K562 (cell line): ENCODE measurements around the gene SLC2A10. TPM values are rescaled to one million over a fixed set of nuclear protein-coding genes. Genes with fewer than 3 reads are reported as not detected.

ENCODE experiments used
- CBX3 ChIP-seq, 2 experiments: IDR thresholded peaks; 1 replicate in 1 of 2; 2 replicates in 1 of 2; pipeline ENCODE4 v1.6.1; 2012; ENCODE audit warnings: inconsistent platforms in 2 of 2, low read length in 2 of 2, borderline replicate concordance in 1 of 2, control low read depth in 1 of 2
- E2F6 ChIP-seq, 2 experiments: IDR thresholded peaks; 2 replicates each; pipeline ENCODE4 v1.6.1; 2011; ENCODE audit warnings: borderline replicate concordance in 1 of 2, control low read depth in 1 of 2, low read depth in 1 of 2, low read length in 1 of 2, mild to moderate bottlenecking in 1 of 2, mixed read lengths in 1 of 2, moderate library complexity in 1 of 2; ENCODE audit not compliant: insufficient read depth in 1 of 2, insufficient read length in 1 of 2, poor library complexity in 1 of 2, severe bottlenecking in 1 of 2; ENCODE audit errors: extremely low read depth in 1 of 2
- KDM4B ChIP-seq, 2 experiments: fragments of 450-650 bp in 1 of 2; sonication (generic) in 1 of 2; IDR thresholded peaks; 2 replicates each; pipeline ENCODE4 v1.6.1; 2016 to 2017; ENCODE audit warnings: borderline replicate concordance in 2 of 2, antibody characterized with exemption in 1 of 2, low read depth in 1 of 2, mild to moderate bottlenecking in 1 of 2
- MCM7 ChIP-seq, 2 experiments: fragments of 450-650 bp; IDR thresholded peaks; 2 replicates each; pipeline ENCODE4 v1.6.1; 2016 to 2018
- NR1H2 ChIP-seq: sonication (generic); formaldehyde crosslinking; IDR thresholded peaks from 2 replicates; pipeline ENCODE4 v1.4.0; 2020; ENCODE audit warnings: mild to moderate bottlenecking, missing genetic modification reagents
- PCBP2 ChIP-seq: fragments of 200-400 bp; formaldehyde crosslinking; IDR thresholded peaks from 2 replicates; pipeline ENCODE4 v1.6.1; 2018; ENCODE audit warnings: low read length, low read depth, mild to moderate bottlenecking, moderate library complexity; ENCODE audit not compliant: poor library complexity, severe bottlenecking
- PRDM10 ChIP-seq: fragments of 450-650 bp; IDR thresholded peaks from 2 replicates; pipeline ENCODE4 v1.6.1; 2018; ENCODE audit not compliant: partially characterized antibody
- PTTG1 ChIP-seq: fragments of 450-650 bp; IDR thresholded peaks from 2 replicates; pipeline ENCODE4 v1.6.1; 2016; ENCODE audit warnings: low read depth, mild to moderate bottlenecking, missing genetic modification characterization, missing compliant biosample characterization
- SAFB ChIP-seq: fragments of 200-400 bp; formaldehyde crosslinking; IDR thresholded peaks from 2 replicates; pipeline ENCODE4 v1.6.1; 2017; ENCODE audit warnings: low read depth, low read length, borderline replicate concordance
- SNIP1 ChIP-seq: fragments of 450-650 bp; IDR thresholded peaks from 2 replicates; pipeline ENCODE4 v1.7.1; 2017; ENCODE audit warnings: low read depth, mild to moderate bottlenecking
- ZNF133 ChIP-seq: fragments of 250-450 bp; sonication (Bioruptor Pico); IDR thresholded peaks from 2 replicates; pipeline ENCODE4 v1.4.0; 2020; ENCODE audit warnings: mild to moderate bottlenecking
- polyA plus RNA-seq, 8 experiments: library from polyadenylated mRNA; depleted of rRNA in 4 of 8; stranded (reverse) in 5 of 8; unstranded in 3 of 8; fragments of >200 nt; fragmentation: Nextera tagmentation in 2 of 8; fragmentation: Illumina TruSeq in 1 of 8; extraction: Ambion mirVana in 2 of 8; extraction: Trizol in 1 of 8; gene quantifications; 2 replicates each; pipeline versions ENCODE4 v1.2.1 to v1.2.3, GENCODE V29; 2011 to 2014; ENCODE audit warnings: inconsistent platforms in 1 of 8, missing spikeins in 1 of 8
- total RNA-seq, 7 experiments: library from RNA; depleted of rRNA in 6 of 7; stranded (reverse); fragments of >200 nt in 6 of 7; fragmentation: Illumina TruSeq in 2 of 7; extraction: Trizol in 2 of 7; gene quantifications; 2 replicates each; pipeline versions ENCODE4 v1.2.1 to v1.2.3, GENCODE V29; 2011 to 2021; ENCODE audit warnings: low replicate concordance in 1 of 7
- TF ChIP-seq, protein P1 (sequence below): fragments of 250-450 bp; sonication (Bioruptor Pico); IDR thresholded peaks from 2 replicates; pipeline ENCODE4 v1.4.0; 2020; ENCODE audit warnings: borderline replicate concordance
- TF ChIP-seq, protein P2 (sequence below): fragments of 250-450 bp; sonication (Bioruptor Pico); IDR thresholded peaks from 2 replicates; pipeline ENCODE4 v1.8.0; 2021; ENCODE audit warnings: borderline replicate concordance, mild to moderate bottlenecking, moderate library complexity; ENCODE audit not compliant: poor library complexity, severe bottlenecking
- TF ChIP-seq, protein P3 (sequence below): fragments of 450-650 bp; IDR thresholded peaks from 2 replicates; pipeline ENCODE4 v1.6.1; 2017; ENCODE audit warnings: antibody characterized with exemption, mild to moderate bottlenecking

SLC2A10 gene
- total and polyA plus RNA-seq, 9 of the 15 experiments (the other 6 are each of a cell fraction or from before 2014, with no cell fraction given) = 0.01 to 1.8 (median 0.10) TPM

DNA sequence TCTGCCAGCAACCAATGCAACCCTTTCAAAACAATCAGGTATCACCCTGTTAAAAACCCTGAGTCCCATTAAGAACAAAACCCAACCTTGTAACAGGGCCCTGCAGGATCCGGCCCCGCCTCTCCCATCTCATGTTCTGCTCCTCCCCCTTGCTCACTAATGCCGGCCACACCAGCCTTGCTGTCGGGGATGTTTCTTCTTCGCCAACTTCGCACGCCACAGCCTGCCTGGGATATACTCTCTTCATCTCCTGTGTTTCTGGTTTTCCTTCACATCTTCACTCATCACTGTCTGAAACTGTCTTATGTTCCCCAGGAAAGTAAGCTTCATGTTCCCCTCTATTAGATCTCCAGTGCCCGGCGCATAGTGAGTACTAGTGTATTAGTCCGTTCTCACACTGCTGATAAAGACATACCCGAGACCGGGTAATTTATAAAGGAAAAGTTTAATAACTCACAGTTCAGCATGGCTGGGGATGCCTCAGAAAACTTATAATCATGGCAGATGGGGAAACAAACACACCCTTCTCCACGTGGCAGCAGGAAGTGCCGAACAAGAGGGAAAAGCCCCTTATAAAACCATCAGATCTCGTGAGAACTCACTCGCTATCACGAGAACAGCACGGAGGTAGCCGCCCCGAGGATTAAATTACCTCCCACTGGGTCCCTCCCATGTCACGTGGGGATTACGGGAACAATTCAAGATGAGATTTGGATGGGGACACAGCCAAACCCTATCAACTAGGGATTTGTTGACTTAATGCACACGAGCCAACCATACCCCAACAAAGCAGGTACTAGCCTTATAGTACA, 25.3 kb upstream of the SLC2A10 start (continued):
- TF ChIP-seq PRDM10 (peak; percentile 75), SAFB (no peak), KDM4B (IDR thresholded peaks at IDR 0.05; ENCODE audit: borderline replicate concordance in 2 of 2, low read depth in 1 of 2) (no peak), PCBP2 (no peak), ZNF133 (CRISPR knock-in tag) (no peak), E2F6 (IDR thresholded peaks at IDR 0.05; ENCODE audit: borderline replicate concordance in 1 of 2, extremely low read depth in 1 of 2, insufficient read depth in 1 of 2, insufficient read length in 1 of 2, low read depth in 1 of 2, low read length in 1 of 2, poor library complexity in 1 of 2, severe bottlenecking in 1 of 2) (peak; percentile 64 to 71), NR1H2 (CRISPR knock-in tag) (no peak), CBX3 (IDR thresholded peaks at IDR 0.05; ENCODE audit: borderline replicate concordance in 1 of 2, low read length in 2 of 2) (0 out of 3 replicates have a peak, but pooled peaks of 1 of the 2 experiments have one; percentile 12), PTTG1 (tag) (no peak), SNIP1 (no peak), MCM7 (IDR thresholded peaks at IDR 0.05) (no peak)
- TF ChIP-seq, protein P1, sequence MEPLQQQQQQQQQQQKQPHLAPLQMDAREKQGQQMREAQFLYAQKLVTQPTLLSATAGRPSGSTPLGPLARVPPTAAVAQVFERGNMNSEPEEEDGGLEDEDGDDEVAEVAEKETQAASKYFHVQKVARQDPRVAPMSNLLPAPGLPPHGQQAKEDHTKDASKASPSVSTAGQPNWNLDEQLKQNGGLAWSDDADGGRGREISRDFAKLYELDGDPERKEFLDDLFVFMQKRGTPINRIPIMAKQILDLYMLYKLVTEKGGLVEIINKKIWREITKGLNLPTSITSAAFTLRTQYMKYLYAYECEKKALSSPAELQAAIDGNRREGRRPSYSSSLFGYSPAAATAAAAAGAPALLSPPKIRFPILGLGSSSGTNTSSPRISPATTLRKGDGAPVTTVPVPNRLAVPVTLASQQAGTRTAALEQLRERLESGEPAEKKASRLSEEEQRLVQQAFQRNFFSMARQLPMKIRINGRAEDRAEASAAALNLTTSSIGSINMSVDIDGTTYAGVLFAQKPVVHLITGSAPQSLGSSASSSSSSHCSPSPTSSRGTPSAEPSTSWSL (CRISPR knock-in tag) = no peak
- TF ChIP-seq, protein P2, sequence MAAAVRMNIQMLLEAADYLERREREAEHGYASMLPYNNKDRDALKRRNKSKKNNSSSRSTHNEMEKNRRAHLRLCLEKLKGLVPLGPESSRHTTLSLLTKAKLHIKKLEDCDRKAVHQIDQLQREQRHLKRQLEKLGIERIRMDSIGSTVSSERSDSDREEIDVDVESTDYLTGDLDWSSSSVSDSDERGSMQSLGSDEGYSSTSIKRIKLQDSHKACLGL (CRISPR knock-in tag) = peak; percentile 75
- TF ChIP-seq, protein P3, sequence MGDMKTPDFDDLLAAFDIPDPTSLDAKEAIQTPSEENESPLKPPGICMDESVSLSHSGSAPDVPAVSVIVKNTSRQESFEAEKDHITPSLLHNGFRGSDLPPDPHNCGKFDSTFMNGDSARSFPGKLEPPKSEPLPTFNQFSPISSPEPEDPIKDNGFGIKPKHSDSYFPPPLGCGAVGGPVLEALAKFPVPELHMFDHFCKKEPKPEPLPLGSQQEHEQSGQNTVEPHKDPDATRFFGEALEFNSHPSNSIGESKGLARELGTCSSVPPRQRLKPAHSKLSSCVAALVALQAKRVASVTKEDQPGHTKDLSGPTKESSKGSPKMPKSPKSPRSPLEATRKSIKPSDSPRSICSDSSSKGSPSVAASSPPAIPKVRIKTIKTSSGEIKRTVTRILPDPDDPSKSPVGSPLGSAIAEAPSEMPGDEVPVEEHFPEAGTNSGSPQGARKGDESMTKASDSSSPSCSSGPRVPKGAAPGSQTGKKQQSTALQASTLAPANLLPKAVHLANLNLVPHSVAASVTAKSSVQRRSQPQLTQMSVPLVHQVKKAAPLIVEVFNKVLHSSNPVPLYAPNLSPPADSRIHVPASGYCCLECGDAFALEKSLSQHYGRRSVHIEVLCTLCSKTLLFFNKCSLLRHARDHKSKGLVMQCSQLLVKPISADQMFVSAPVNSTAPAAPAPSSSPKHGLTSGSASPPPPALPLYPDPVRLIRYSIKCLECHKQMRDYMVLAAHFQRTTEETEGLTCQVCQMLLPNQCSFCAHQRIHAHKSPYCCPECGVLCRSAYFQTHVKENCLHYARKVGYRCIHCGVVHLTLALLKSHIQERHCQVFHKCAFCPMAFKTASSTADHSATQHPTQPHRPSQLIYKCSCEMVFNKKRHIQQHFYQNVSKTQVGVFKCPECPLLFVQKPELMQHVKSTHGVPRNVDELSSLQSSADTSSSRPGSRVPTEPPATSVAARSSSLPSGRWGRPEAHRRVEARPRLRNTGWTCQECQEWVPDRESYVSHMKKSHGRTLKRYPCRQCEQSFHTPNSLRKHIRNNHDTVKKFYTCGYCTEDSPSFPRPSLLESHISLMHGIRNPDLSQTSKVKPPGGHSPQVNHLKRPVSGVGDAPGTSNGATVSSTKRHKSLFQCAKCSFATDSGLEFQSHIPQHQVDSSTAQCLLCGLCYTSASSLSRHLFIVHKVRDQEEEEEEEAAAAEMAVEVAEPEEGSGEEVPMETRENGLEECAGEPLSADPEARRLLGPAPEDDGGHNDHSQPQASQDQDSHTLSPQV = peak; percentile 72; the same call in 1 of the 2 replicates
